BE2C (cell line): ENCODE measurements around the gene BRI3.

Experiments
- DNase-seq: peaks from one replicate; pipeline ENCODE4 v3.0.0-alpha.2; 2020
- H3K27me3 ChIP-seq: fragments of 250-450 bp; sonication (Bioruptor Pico); 2 replicates; pipeline ENCODE4 v1.5.1; 2020; ENCODE audit warnings: mild to moderate bottlenecking
- H3K36me3 ChIP-seq: fragments of 250-450 bp; sonication (Bioruptor Pico); 2 replicates; pipeline ENCODE4 v1.5.1; 2020; ENCODE audit warnings: mild to moderate bottlenecking
- H3K4me1 ChIP-seq: fragments of 250-450 bp; sonication (Bioruptor Pico); 2 replicates; pipeline ENCODE4 v1.5.1; 2020
- H3K4me3 ChIP-seq: 2 replicates; pipeline ENCODE4 v1.5.1; 2011; ENCODE audit warnings: low read depth, low read length
- H3K9me3 ChIP-seq: fragments of 250-450 bp; sonication (Bioruptor Pico); 2 replicates; pipeline ENCODE4 v1.5.1; 2020
- TF ChIP-seq, protein P1 (sequence below): IDR thresholded peaks from 2 replicates; pipeline ENCODE4 v1.5.1; 2012; ENCODE audit warnings: mild to moderate bottlenecking, low read depth, low read length

The BRI3 gene

GRCh38 chr7:98250789-98251188 is 30.7 kb upstream of the BRI3 start:
- H3K27me3 ChIP-seq, result no peaks in the 10 kb centered on the region
- H3K9me3 ChIP-seq, result no peaks in the 10 kb centered on the region
- TF ChIP-seq, protein P1, sequence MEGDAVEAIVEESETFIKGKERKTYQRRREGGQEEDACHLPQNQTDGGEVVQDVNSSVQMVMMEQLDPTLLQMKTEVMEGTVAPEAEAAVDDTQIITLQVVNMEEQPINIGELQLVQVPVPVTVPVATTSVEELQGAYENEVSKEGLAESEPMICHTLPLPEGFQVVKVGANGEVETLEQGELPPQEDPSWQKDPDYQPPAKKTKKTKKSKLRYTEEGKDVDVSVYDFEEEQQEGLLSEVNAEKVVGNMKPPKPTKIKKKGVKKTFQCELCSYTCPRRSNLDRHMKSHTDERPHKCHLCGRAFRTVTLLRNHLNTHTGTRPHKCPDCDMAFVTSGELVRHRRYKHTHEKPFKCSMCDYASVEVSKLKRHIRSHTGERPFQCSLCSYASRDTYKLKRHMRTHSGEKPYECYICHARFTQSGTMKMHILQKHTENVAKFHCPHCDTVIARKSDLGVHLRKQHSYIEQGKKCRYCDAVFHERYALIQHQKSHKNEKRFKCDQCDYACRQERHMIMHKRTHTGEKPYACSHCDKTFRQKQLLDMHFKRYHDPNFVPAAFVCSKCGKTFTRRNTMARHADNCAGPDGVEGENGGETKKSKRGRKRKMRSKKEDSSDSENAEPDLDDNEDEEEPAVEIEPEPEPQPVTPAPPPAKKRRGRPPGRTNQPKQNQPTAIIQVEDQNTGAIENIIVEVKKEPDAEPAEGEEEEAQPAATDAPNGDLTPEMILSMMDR, result no peak
- H3K4me1 ChIP-seq, result peaks cover 2% of the 10 kb centered on the region; the same call in 1 of the 2 replicates
- no peak for DNase-seq
- no peaks in the 10 kb centered on the region for H3K36me3 ChIP-seq
- H3K4me3 ChIP-seq, result no peak overlapping the region

DNA sequence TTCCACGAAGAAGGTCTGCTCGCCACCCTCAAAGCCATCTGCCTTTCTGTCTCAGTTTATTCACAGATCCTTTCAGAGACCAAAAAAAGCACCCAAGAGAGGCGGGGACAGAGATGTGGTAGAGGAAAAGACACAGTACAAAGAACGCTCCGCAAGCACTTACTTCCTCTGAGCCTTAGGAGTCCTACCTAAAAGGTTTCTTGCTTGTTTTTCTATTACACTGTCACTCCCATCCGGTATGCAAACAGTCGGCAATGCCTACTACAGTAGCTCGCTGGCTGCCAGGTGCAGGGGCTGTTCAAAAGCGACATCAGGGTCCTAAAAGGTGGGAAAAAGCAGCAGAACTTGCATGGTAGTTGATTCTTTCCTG is 30.3 kb upstream of the BRI3 start:
- TF ChIP-seq, protein P1, result no peak
- no peak for DNase-seq
- Histone ChIP-seq H3K36me3 (no peaks in the 10 kb centered on the region), H3K4me1 (peaks cover 2% of the 10 kb centered on the region; the same call in 1 of the 2 replicates), H3K9me3 (no peaks in the 10 kb centered on the region), H3K4me3 (peak overlapping the region; percentile 92), H3K27me3 (no peaks in the 10 kb centered on the region)

DNA sequence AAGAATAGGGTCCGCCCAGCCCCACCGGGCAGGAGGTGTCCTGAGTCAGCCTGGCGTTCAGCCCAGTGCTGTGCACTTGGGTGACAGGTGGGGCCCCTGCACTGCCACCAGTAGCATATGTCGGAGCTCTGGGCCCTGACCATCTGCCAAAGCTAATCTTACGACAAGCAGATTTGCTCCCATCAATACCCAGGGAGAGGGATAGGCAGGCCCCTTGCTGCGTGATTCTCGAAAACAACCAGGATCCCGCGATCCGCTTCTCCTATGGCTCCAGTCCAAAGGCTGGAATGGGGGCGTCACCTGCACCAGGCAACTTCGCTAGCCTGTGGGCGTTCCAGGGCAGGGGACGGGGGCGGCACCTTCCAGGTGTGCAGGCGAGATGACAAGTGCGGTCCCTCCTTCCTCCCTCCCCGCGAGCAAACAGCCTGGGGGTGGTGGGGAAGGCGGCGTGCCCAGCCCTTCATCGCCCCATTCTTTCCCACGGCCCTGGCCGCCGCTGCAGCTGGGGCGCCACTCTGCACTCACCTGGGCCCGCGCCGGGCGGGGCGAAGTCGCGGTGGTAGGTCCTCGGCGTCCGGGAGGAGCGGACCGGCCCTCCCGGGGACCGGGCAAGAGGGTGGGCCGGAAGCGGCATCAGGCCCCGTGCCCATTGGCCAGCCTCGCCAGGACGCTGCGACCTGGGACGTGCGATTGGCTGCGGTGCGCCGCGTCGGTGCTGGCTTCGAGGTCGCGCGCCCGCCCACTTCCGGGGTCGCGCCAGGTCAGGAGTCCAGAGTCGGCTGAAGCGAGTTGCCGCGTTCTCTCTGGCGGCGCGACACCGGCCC is 29.7 kb upstream of the BRI3 start, which contains the start of gene TECPR1:
Gene TECPR1, minus strand, starts transcription at position 632 of the 824 bp plus-strand sequence. CDS start 6,086 bp downstream, outside the sequence.
- TF ChIP-seq, protein P1, result no peak
- H3K9me3 ChIP-seq, result no peaks in the 10 kb centered on the region
- DNase-seq, result peak; percentile 93
- H3K4me3 ChIP-seq, result peak within 1 kb of the TSS; percentile 92
- H3K27me3 ChIP-seq, result no peaks in the 10 kb centered on the region
- H3K4me1 ChIP-seq, result peaks cover 2% of the 10 kb centered on the region; the same call in 1 of the 2 replicates
- H3K36me3 ChIP-seq, result no peaks in the 10 kb centered on the region

DNA sequence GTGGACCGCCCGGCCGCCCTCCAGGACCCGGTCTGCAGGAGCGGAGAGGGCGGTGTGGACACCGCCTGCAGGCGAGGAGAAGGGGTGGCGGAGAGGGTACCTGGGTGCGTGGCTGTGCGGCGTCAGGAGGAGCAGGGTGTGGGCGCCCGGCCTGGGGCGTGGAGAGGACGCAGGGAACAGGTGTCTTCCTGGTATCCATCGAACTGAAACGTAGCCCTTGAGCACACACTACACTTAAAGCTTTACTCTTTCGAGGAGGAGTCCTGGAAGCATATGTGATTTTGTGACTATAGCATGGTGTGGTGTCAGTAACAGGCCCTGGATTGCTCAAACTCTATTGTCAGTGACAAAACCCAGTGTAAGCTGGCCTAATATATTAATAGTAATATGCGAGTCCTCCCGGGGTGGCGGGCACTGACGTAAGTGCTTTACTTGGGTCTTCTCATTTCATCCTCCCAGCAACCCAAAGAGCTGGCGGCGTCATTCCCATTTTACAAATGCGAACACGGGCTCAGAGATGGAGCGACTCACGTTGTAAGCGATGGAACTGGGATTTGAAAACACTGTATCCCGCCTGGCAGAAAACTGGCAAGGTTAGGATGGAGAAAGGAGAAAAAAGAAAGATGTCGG is 28.9 kb upstream of the BRI3 start:
- Histone ChIP-seq H3K36me3 (no peaks in the 10 kb centered on the region), H3K27me3 (no peaks in the 10 kb centered on the region), H3K4me3 (peak overlapping the region; percentile 92), H3K4me1 (peaks cover 2% of the 10 kb centered on the region; the same call in 1 of the 2 replicates), H3K9me3 (no peaks in the 10 kb centered on the region)
- DNase-seq, result no peak
- TF ChIP-seq, protein P1, result no peak

- no peaks in the 10 kb centered on the region for H3K9me3 ChIP-seq
- DNase-seq, result no peak
- no peaks in the 10 kb centered on the region for H3K27me3 ChIP-seq
- H3K36me3 ChIP-seq, result no peaks in the 10 kb centered on the region
- peaks cover 2% of the 10 kb centered on the region; the same call in 1 of the 2 replicates for H3K4me1 ChIP-seq
- TF ChIP-seq, protein P1, result no peak
- H3K4me3 ChIP-seq, result no peak overlapping the region
Measured at GRCh38 chr7:98254516-98254915, 27.0 kb upstream of the BRI3 start.
